Thyroid gland (tissue), 4 donors: Measurements from ENCODE around the gene UGT1A10.

Source experiments
- POLR2A ChIP-seq, 2 donors: fragments of 450-650 bp; IDR thresholded peaks; one replicate each; pipeline ENCODE4 v1.6.1; 2017; ENCODE audit warnings: antibody characterized with exemption in 2 of 2, mild to moderate bottlenecking in 2 of 2, moderate library complexity in 1 of 2
- TF ChIP-seq, protein P1 (sequence below), 6 experiments: fragments of 200-600 bp in 3 of 6; fragments of 450-650 bp in 3 of 6; sonication (generic) in 3 of 6; IDR thresholded peaks; one replicate each; pipeline ENCODE4 v1.5.1; 2016 to 2019; ENCODE audit warnings: antibody characterized with exemption in 6 of 6, mild to moderate bottlenecking in 2 of 6, inconsistent platforms in 1 of 6, moderate library complexity in 1 of 6

DNA sequence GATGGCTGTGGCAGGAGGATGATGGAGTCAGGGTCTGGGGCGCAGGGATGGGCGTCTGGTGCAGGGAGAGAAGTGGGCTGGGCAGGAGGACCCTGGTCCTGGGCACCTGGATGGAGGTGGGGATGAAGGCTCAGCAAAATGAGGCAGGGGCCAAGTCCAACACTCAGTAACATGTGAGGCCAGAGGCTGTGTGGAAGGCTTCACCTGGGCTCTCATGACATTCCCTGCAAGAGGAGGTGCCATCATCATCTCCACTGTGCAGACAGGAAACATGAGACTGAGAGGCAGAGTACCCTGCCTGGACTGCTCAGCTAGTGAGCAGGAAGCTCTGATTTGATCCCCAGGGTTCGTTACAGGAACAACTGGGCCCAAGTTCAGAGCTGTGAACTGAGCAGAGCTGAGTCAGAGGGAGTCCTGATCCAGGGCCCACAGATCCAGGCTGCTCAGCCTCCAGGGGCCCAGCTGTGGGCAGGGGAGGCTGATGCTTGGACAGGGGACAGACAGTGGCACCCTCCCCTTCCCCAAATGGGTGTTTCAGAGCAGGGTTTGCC lies 181.2 kb downstream of the UGT1A10 start:
- TF ChIP-seq, protein P1, sequence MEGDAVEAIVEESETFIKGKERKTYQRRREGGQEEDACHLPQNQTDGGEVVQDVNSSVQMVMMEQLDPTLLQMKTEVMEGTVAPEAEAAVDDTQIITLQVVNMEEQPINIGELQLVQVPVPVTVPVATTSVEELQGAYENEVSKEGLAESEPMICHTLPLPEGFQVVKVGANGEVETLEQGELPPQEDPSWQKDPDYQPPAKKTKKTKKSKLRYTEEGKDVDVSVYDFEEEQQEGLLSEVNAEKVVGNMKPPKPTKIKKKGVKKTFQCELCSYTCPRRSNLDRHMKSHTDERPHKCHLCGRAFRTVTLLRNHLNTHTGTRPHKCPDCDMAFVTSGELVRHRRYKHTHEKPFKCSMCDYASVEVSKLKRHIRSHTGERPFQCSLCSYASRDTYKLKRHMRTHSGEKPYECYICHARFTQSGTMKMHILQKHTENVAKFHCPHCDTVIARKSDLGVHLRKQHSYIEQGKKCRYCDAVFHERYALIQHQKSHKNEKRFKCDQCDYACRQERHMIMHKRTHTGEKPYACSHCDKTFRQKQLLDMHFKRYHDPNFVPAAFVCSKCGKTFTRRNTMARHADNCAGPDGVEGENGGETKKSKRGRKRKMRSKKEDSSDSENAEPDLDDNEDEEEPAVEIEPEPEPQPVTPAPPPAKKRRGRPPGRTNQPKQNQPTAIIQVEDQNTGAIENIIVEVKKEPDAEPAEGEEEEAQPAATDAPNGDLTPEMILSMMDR (IDR thresholded peaks at IDR 0.05) = no peak
- TF ChIP-seq POLR2A (IDR thresholded peaks at IDR 0.05) = no peak
